K562 (cell line): ENCODE measurements around the gene NINJ2. TPM values are rescaled to one million over a fixed set of nuclear protein-coding genes. Genes with fewer than 3 reads are reported as not detected.

Experiments
- ATAC-seq: fragments of 200-7000 bp; cut with Tn5 transposase; 3 replicates; pipeline ENCODE4 v1.9.1; 2020; ENCODE audit warnings: moderate library complexity
- BruUV-seq: library from RNA; stranded (reverse); fragments of 400-500 nt; replicated peaks from 2 replicates; lab custom pipeline; 2021; lab: Mats Ljungman, UMichigan
- CTCF ChIA-PET: fragments of 300-600 bp; formaldehyde crosslinking; extraction: SDS; loops from one replicate; lab custom pipeline; 2021; ENCODE audit warnings: low intra/inter-chr PET ratio; lab: Yijun Ruan, JAX
- POLR2A ChIA-PET: fragments of 300-600, 350-650 bp; sonication (Branson Sonifier 250); formaldehyde crosslinking; extraction: SDS; loops from one replicate; lab custom pipeline; 2021; ENCODE audit warnings: antibody characterized with exemption, inconsistent platforms; lab: Yijun Ruan, JAX
- DNase-seq, 4 experiments: peaks; one replicate each; pipeline versions ENCODE4 v3.0.0 to v3.0.0-alpha.2; 2011 to 2018; ENCODE audit warnings: low spot score in 3 of 4, mixed read lengths in 3 of 4; ENCODE audit errors: extremely low read depth in 1 of 4
- FAIRE-seq: peaks from 2 replicates; lab custom pipeline; 2011; peaks lifted over from hg19 to GRCh38; lab: Jason Lieb, UNC
- H2AFZ ChIP-seq: 2 replicates; pipeline ENCODE4 v1.6.0; 2011; ENCODE audit warnings: low read depth, low read length, control low read depth, inconsistent platforms
- H3K27ac ChIP-seq: fragments of 200-600 bp; 3 replicates; pipeline ENCODE4 v1.8.0; 2011; ENCODE audit warnings: low read depth, mild to moderate bottlenecking, control low read depth, inconsistent platforms, low read length, moderate library complexity, mixed read lengths; ENCODE audit errors: extremely low read depth
- H3K27me3 ChIP-seq, 2 experiments: fragments of 300-600 bp in 1 of 2; 2 replicates in 1 of 2; 3 replicates in 1 of 2; pipeline versions ENCODE4 v1.6.0 to v1.8.0; 2011; ENCODE audit warnings: inconsistent platforms in 2 of 2, low read length in 2 of 2, mild to moderate bottlenecking in 1 of 2, mixed read lengths in 1 of 2, moderate library complexity in 1 of 2; ENCODE audit not compliant: control insufficient read depth in 2 of 2, insufficient read depth in 2 of 2
- H3K36me3 ChIP-seq: fragments of 300-600 bp; 3 replicates; pipeline ENCODE4 v1.8.0; 2011; ENCODE audit warnings: mild to moderate bottlenecking, low read length, inconsistent platforms; ENCODE audit not compliant: control insufficient read depth, insufficient read depth
- H3K4me1 ChIP-seq, 2 experiments: fragments of 200-600 bp in 1 of 2; replicated peaks in 1 of 2; 2 replicates in 1 of 2; 3 replicates in 1 of 2; pipeline versions ENCODE4 v1.5.1 to v1.8.0; 2011; ENCODE audit warnings: inconsistent platforms in 2 of 2, low read length in 2 of 2, mild to moderate bottlenecking in 1 of 2, mixed read lengths in 1 of 2, moderate library complexity in 1 of 2; ENCODE audit not compliant: control insufficient read depth in 2 of 2, insufficient read depth in 2 of 2
- H3K4me2 ChIP-seq: 2 replicates; pipeline ENCODE4 v1.6.1; 2011; ENCODE audit warnings: low read length, control low read depth, inconsistent platforms, mixed read lengths; ENCODE audit not compliant: insufficient read depth
- H3K4me3 ChIP-seq: fragments of 200-600 bp; sonication (generic), shearing (Covaris generic); 2 replicates; pipeline ENCODE4 v1.5.1; 2016; ENCODE audit warnings: control low read depth, inconsistent platforms
- H3K79me2 ChIP-seq: fragments of 200-600 bp; 3 replicates; pipeline ENCODE4 v1.8.0; 2011; ENCODE audit warnings: low read length, inconsistent platforms; ENCODE audit not compliant: control insufficient read depth, insufficient read depth
- H3K9ac ChIP-seq, 2 experiments: 2 replicates each; pipeline versions ENCODE4 v1.6.0 to v1.6.1; 2011; ENCODE audit warnings: low read depth in 2 of 2, low read length in 2 of 2, control low read depth in 1 of 2, inconsistent platforms in 1 of 2, mild to moderate bottlenecking in 1 of 2, mixed read lengths in 1 of 2; ENCODE audit not compliant: insufficient read depth in 1 of 2
- H3K9me1 ChIP-seq: one replicate; pipeline ENCODE4 v1.6.0; 2011; ENCODE audit warnings: inconsistent platforms, mild to moderate bottlenecking, low read length, moderate library complexity; ENCODE audit not compliant: control insufficient read depth, insufficient read depth
- H3K9me3 ChIP-seq: replicated peaks from 2 replicates; pipeline ENCODE4 v1.5.1; 2011; ENCODE audit warnings: low read depth, low read length, inconsistent platforms; ENCODE audit not compliant: control insufficient read depth, insufficient read depth
- H4K20me1 ChIP-seq: replicated peaks from 2 replicates; pipeline ENCODE4 v1.6.1; 2011; ENCODE audit warnings: low read length, inconsistent platforms, mixed read lengths; ENCODE audit not compliant: control insufficient read depth, insufficient read depth
- CBX1 ChIP-seq: sonication (generic); IDR thresholded peaks from 2 replicates; pipeline ENCODE4 v1.6.1; 2016; ENCODE audit warnings: antibody characterized with exemption, low read depth, mild to moderate bottlenecking
- ETV1 ChIP-seq: fragments of 450-650 bp; conservative IDR thresholded peaks from 2 replicates; pipeline ENCODE4 v1.6.1; 2016; ENCODE audit warnings: missing genetic modification characterization, control low read depth, low read depth, missing compliant biosample characterization
- NR2C1 ChIP-seq, 2 experiments: fragments of 450-650 bp; IDR thresholded peaks; 2 replicates each; pipeline ENCODE4 v1.6.1; 2017; ENCODE audit warnings: mild to moderate bottlenecking in 2 of 2, antibody characterized with exemption in 1 of 2, inconsistent platforms in 1 of 2, missing compliant biosample characterization in 1 of 2, missing genetic modification characterization in 1 of 2
- SRF ChIP-seq, 2 experiments: fragments of 250-450, 450-650 bp in 1 of 2; sonication (Bioruptor Pico) in 1 of 2; sonication (generic) in 1 of 2; formaldehyde crosslinking; IDR thresholded peaks; 2 replicates each; pipeline versions ENCODE4 v1.5.0 to v1.5.1; 2020 to 2022; ENCODE audit warnings: mild to moderate bottlenecking in 1 of 2, missing genetic modification reagents in 1 of 2
- ZC3H8 ChIP-seq: fragments of 450-650 bp; IDR thresholded peaks from 2 replicates; pipeline ENCODE4 v1.6.1; 2017
- ZNF699 ChIP-seq: fragments of 250-450 bp; sonication (Bioruptor Pico); IDR thresholded peaks from 2 replicates; pipeline ENCODE4 v1.8.0; 2021; ENCODE audit warnings: mild to moderate bottlenecking, moderate library complexity; ENCODE audit not compliant: insufficient replicate concordance
- ZNF766 ChIP-seq: fragments of 200-800 bp; sonication (Bioruptor generic); conservative IDR thresholded peaks from 2 replicates; pipeline ENCODE4 v1.6.1; 2016; ENCODE audit warnings: missing genetic modification characterization, missing compliant biosample characterization
- WGBS: fragments of 100-300 bp; shearing (Covaris generic); methylation state at CpG from one replicate; pipeline ENCODE4 v1.1.6; 2016; ENCODE audit warnings: low coverage, mixed read lengths; ENCODE audit not compliant: insufficient coverage; ENCODE audit errors: missing lambda C conversion rate; 5-methylcytosine and 5-hydroxymethylcytosine counted together
- in situ Hi-C: fragments of 300-500 bp; cut with MboI; formaldehyde crosslinking; loops from 4 replicates; pipeline ENCODE4 v1.15.0; 2018; ENCODE audit warnings: inconsistent platforms, mixed read lengths
- intact Hi-C: fragments of 100-400 bp; cut with micrococcal nuclease; formaldehyde crosslinking; loops from 2 replicates; pipeline ENCODE4 v1.14.2; 2022
- polyA plus RNA-seq, 8 experiments: library from polyadenylated mRNA; depleted of rRNA in 4 of 8; stranded (reverse) in 5 of 8; unstranded in 3 of 8; fragments of >200 nt; fragmentation: Nextera tagmentation in 2 of 8; fragmentation: Illumina TruSeq in 1 of 8; extraction: Ambion mirVana in 2 of 8; extraction: Trizol in 1 of 8; gene quantifications; 2 replicates each; pipeline versions ENCODE4 v1.2.1 to v1.2.3, GENCODE V29; 2011 to 2014; ENCODE audit warnings: inconsistent platforms in 1 of 8, missing spikeins in 1 of 8
- total RNA-seq, 7 experiments: library from RNA; depleted of rRNA in 6 of 7; stranded (reverse); fragments of >200 nt in 6 of 7; fragmentation: Illumina TruSeq in 2 of 7; extraction: Trizol in 2 of 7; gene quantifications; 2 replicates each; pipeline versions ENCODE4 v1.2.1 to v1.2.3, GENCODE V29; 2011 to 2021; ENCODE audit warnings: low replicate concordance in 1 of 7
- TF ChIP-seq, protein P1 (sequence below), 3 experiments: fragments of 200-800 bp in 1 of 3; sonication (Bioruptor generic) in 1 of 3; sonication (generic) in 1 of 3; formaldehyde crosslinking in 1 of 3; IDR thresholded peaks; 2 replicates each; pipeline versions ENCODE4 v1.6.1 to v1.8.0; 2016 to 2022; ENCODE audit warnings: mild to moderate bottlenecking in 2 of 3, missing compliant biosample characterization in 2 of 3, missing genetic modification characterization in 2 of 3, missing genetic modification reagents in 1 of 3
- TF ChIP-seq, protein P2 (sequence below): fragments of 450-650 bp; IDR thresholded peaks from 2 replicates; pipeline ENCODE4 v1.6.1; 2017; ENCODE audit warnings: antibody characterized with exemption
- TF ChIP-seq, protein P3 (sequence below): IDR thresholded peaks from 3 replicates; pipeline ENCODE4 v1.6.1; 2011; ENCODE audit warnings: borderline replicate concordance, mild to moderate bottlenecking; ENCODE audit not compliant: insufficient read length, insufficient read depth
- TF ChIP-seq, protein P4 (sequence below): fragments of 200-400 bp; formaldehyde crosslinking; IDR thresholded peaks from 2 replicates; pipeline ENCODE4 v1.6.1; 2017; ENCODE audit warnings: mild to moderate bottlenecking, low read depth, low read length, moderate library complexity

NINJ2 gene
- total and polyA plus RNA-seq, 9 of the 15 experiments (the other 6 are each of a cell fraction or from before 2014, with no cell fraction given): 2.6 to 16.0 (median 4.5) TPM

DNA sequence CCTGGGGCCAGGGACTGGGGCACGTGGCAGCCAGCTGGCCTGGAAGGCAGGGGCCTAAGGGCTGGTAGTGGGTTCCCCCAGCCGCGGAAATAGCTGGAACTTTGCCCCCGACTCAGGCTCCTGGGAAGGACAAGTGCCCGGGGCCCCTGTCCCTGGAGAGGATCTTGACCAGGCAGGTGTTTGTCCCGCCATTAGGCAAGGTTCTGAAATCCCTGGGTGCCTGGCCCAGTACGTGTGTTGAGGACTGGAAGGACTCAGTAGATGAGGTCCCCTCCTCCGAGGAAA, 109.3 kb downstream of the NINJ2 start (continued):
- TF ChIP-seq ZNF699 (CRISPR knock-in tag): no peak
- no peak for TF ChIP-seq CBX1
- TF ChIP-seq, protein P1, sequence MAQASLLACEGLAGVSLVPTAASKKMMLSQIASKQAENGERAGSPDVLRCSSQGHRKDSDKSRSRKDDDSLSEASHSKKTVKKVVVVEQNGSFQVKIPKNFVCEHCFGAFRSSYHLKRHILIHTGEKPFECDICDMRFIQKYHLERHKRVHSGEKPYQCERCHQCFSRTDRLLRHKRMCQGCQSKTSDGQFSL (CRISPR knock-in tag; IDR thresholded peaks at IDR 0.05): no peak
- TF ChIP-seq, protein P1 (tag; IDR thresholded peaks at IDR 0.05): no peak

DNA sequence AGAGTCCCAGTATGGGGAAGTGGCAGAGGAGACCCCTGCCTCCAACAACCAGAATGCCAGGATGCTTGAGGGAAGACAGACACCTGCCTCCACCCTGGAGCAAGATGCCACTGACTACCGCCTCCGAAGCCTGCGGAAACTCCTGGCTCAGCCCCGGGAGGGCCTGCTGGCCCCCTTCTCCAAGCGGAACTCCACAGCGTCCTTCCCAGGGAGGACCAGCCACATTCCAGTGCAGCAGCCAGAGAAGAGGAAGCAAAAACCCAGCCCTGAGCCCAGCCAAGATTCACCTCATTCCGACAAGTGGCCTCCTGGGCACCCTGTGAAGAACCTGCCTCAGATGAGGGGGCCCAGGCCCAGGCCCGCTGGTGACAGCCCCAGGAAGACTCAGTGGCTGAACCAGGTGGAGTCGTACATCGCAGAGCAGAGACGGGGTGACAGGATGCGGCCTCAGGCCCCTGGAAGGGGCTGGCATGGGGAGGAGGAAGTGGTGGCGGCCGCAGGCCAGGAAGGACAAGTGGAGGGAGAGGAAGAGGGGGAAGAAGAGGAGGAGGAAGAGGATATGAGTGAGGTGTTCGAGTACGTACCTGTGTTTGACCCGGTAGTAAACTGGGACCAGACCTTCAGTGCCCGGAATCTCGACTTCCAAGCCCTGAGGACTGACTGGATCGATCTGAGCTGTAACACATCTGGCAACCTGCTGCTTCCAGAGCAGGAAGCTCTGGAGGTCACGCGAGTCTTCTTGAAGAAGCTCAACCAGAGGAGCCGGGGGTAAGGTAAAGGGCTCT, 109.8 kb downstream of the NINJ2 start:
- Histone ChIP-seq H3K9ac (no peak overlapping the region; a peak in 1 of 4 replicates), H3K36me3 (no peaks in the 10 kb centered on the region), H2AFZ (no peak overlapping the region), H3K4me2 (no peak overlapping the region), H3K4me3 (no peak overlapping the region), H3K9me1 (no peaks in the 10 kb centered on the region), H3K27ac (no peak overlapping the region), H3K27me3 (peaks cover 2 to 69% of the 10 kb centered on the region in 2 experiments; a peak in 4 of 5 replicates), H3K4me1 (peaks cover 0 to 11% of the 10 kb centered on the region in 2 experiments; a peak in 2 of 5 replicates), H3K9me3 (no peaks in the 10 kb centered on the region), H3K79me2 (no peaks in the 10 kb centered on the region), H4K20me1 (peaks cover 3% of the 10 kb centered on the region; the same call in 1 of the 2 replicates)
- whole genome bisulfite sequencing: 20% methylated on average over 7 of the region's 23 CpGs
- DNase-seq (no peak), FAIRE-seq (no peak), ATAC-seq (no peak)
- ChIA-PET POLR2A (interaction anchor here (0.6 kb wide), 1 partner anchor 459 kb away, joined by 3 read pairs; no protein-coding TSS in a partner anchor), CTCF (no interaction called here)
- intact Hi-C loops: no loop called here
- in situ Hi-C loops: loop anchor here (25.0 kb wide), 1 partner anchor 1034 kb away; the partner anchor contains the start of gene FBXL14
- BruUV-seq: no TSS peak
- TF ChIP-seq, protein P2, sequence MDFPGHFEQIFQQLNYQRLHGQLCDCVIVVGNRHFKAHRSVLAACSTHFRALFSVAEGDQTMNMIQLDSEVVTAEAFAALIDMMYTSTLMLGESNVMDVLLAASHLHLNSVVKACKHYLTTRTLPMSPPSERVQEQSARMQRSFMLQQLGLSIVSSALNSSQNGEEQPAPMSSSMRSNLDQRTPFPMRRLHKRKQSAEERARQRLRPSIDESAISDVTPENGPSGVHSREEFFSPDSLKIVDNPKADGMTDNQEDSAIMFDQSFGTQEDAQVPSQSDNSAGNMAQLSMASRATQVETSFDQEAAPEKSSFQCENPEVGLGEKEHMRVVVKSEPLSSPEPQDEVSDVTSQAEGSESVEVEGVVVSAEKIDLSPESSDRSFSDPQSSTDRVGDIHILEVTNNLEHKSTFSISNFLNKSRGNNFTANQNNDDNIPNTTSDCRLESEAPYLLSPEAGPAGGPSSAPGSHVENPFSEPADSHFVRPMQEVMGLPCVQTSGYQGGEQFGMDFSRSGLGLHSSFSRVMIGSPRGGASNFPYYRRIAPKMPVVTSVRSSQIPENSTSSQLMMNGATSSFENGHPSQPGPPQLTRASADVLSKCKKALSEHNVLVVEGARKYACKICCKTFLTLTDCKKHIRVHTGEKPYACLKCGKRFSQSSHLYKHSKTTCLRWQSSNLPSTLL: no peak
- TF ChIP-seq, protein P3, sequence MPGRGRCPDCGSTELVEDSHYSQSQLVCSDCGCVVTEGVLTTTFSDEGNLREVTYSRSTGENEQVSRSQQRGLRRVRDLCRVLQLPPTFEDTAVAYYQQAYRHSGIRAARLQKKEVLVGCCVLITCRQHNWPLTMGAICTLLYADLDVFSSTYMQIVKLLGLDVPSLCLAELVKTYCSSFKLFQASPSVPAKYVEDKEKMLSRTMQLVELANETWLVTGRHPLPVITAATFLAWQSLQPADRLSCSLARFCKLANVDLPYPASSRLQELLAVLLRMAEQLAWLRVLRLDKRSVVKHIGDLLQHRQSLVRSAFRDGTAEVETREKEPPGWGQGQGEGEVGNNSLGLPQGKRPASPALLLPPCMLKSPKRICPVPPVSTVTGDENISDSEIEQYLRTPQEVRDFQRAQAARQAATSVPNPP: no peak
- no peak for TF ChIP-seq SRF (CRISPR knock-in tag; IDR thresholded peaks at IDR 0.05)
- TF ChIP-seq, protein P4, sequence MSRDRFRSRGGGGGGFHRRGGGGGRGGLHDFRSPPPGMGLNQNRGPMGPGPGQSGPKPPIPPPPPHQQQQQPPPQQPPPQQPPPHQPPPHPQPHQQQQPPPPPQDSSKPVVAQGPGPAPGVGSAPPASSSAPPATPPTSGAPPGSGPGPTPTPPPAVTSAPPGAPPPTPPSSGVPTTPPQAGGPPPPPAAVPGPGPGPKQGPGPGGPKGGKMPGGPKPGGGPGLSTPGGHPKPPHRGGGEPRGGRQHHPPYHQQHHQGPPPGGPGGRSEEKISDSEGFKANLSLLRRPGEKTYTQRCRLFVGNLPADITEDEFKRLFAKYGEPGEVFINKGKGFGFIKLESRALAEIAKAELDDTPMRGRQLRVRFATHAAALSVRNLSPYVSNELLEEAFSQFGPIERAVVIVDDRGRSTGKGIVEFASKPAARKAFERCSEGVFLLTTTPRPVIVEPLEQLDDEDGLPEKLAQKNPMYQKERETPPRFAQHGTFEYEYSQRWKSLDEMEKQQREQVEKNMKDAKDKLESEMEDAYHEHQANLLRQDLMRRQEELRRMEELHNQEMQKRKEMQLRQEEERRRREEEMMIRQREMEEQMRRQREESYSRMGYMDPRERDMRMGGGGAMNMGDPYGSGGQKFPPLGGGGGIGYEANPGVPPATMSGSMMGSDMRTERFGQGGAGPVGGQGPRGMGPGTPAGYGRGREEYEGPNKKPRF: no peak
- TF ChIP-seq ETV1 (tag): no peak
- TF ChIP-seq ZC3H8: no peak
- TF ChIP-seq NR2C1 (IDR thresholded peaks at IDR 0.05): no peak
- TF ChIP-seq NR2C1 (tag; IDR thresholded peaks at IDR 0.05): no peak
- no peak for TF ChIP-seq ZNF766 (CRISPR knock-in tag)
